Calu3 (cell line): Measurements from ENCODE around the gene SPINK2. TPM values are rescaled to one million over a fixed set of nuclear protein-coding genes. Genes with fewer than 3 reads are reported as not detected.

Experiments
- BruUV-seq: library from RNA; stranded (reverse); fragments of 400-500 nt; replicated peaks from 2 replicates; lab custom pipeline; 2021; lab: Mats Ljungman, UMichigan
- CTCF ChIA-PET: fragments of 300-600 bp; sonication (Branson Sonifier 250); formaldehyde crosslinking; loops from one replicate; lab custom pipeline; 2022; ENCODE audit warnings: antibody characterized with exemption; lab: Charles Lee
- DNase-seq: peaks from one replicate; pipeline ENCODE4 v3.0.0; 2022
- H3K27ac Mint-ChIP-seq: one replicate; pipeline ENCODE4 v1.8.0; 2022; ENCODE audit warnings: mixed read lengths; ENCODE audit not compliant: unreplicated experiment
- H3K27me3 Mint-ChIP-seq: one replicate; pipeline ENCODE4 v1.8.0; 2022; ENCODE audit warnings: mixed read lengths; ENCODE audit not compliant: unreplicated experiment
- H3K36me3 Mint-ChIP-seq: one replicate; pipeline ENCODE4 v1.8.0; 2022; ENCODE audit warnings: mild to moderate bottlenecking, moderate library complexity, mixed read lengths; ENCODE audit not compliant: insufficient read depth, unreplicated experiment
- H3K4me1 Mint-ChIP-seq: one replicate; pipeline ENCODE4 v1.8.0; 2022; ENCODE audit warnings: mild to moderate bottlenecking, low read depth, mixed read lengths; ENCODE audit not compliant: unreplicated experiment
- H3K4me3 Mint-ChIP-seq: one replicate; pipeline ENCODE4 v1.8.0; 2022; ENCODE audit warnings: mild to moderate bottlenecking, low read depth, moderate library complexity, mixed read lengths; ENCODE audit not compliant: unreplicated experiment
- H3K9me3 Mint-ChIP-seq: one replicate; pipeline ENCODE4 v1.8.0; 2022; ENCODE audit warnings: low read depth, mixed read lengths; ENCODE audit not compliant: unreplicated experiment
- CTCF ChIP-seq: fragments of 200-600 bp; IDR thresholded peaks from one replicate; pipeline ENCODE4 v1.8.0; 2022; ENCODE audit warnings: antibody characterized with exemption; ENCODE audit not compliant: unreplicated experiment
- intact Hi-C: fragments of 100-400 bp; cut with micrococcal nuclease; formaldehyde crosslinking; loops from one replicate; pipeline ENCODE4 v1.10.0; 2022; ENCODE audit not compliant: unreplicated experiment
- total RNA-seq: library from RNA; stranded (reverse); gene quantifications from 2 replicates; pipeline ENCODE4 v1.2.3, GENCODE V29; 2022

The SPINK2 gene
- total RNA-seq, 1 experiment from 2014 or later: not detected

- BruUV-seq: no TSS peak
- CTCF ChIA-PET: interaction anchor here (0.8 to 1.7 kb wide), 8 partner anchors 37 to 224 kb away, joined by 3 to 10 read pairs (median 4); no protein-coding TSS in a partner anchor
- no peak for TF ChIP-seq CTCF
- H3K4me1 Mint-ChIP-seq: no peaks in the 10 kb centered on the region
- H3K4me3 Mint-ChIP-seq: peak overlapping the region; percentile 91
- peaks cover 4% of the 10 kb centered on the region for H3K36me3 Mint-ChIP-seq
- DNase-seq: no peak
- no peaks in the 10 kb centered on the region for H3K9me3 Mint-ChIP-seq
- intact Hi-C loops: no loop called here
- peak overlapping the region; percentile 85 for H3K27ac Mint-ChIP-seq
- no peaks in the 10 kb centered on the region for H3K27me3 Mint-ChIP-seq
Measured at GRCh38 chr4:56799161-56799759, 22.2 kb downstream of the SPINK2 start.

- intact Hi-C loops: no loop called here
- CTCF ChIA-PET: no interaction called here
- H3K27ac Mint-ChIP-seq: no peak overlapping the region
- H3K27me3 Mint-ChIP-seq: no peaks in the 10 kb centered on the region
- BruUV-seq: no TSS peak
- no peaks in the 10 kb centered on the region for H3K9me3 Mint-ChIP-seq
- TF ChIP-seq CTCF: no peak
- H3K4me3 Mint-ChIP-seq: no peak overlapping the region
- no peak for DNase-seq
- H3K36me3 Mint-ChIP-seq: peaks cover 4% of the 10 kb centered on the region
- H3K4me1 Mint-ChIP-seq: no peaks in the 10 kb centered on the region
Measured at GRCh38 chr4:56796211-56796610, 25.3 kb downstream of the SPINK2 start.

- no peaks in the 10 kb centered on the region for H3K27me3 Mint-ChIP-seq
- no peak for DNase-seq
- H3K27ac Mint-ChIP-seq: no peak overlapping the region
- H3K36me3 Mint-ChIP-seq: no peaks in the 10 kb centered on the region
- H3K9me3 Mint-ChIP-seq: no peaks in the 10 kb centered on the region
- BruUV-seq: no TSS peak
- intact Hi-C loops: no loop called here
- no peak overlapping the region for H3K4me3 Mint-ChIP-seq
- CTCF ChIA-PET: no interaction called here
- H3K4me1 Mint-ChIP-seq: no peaks in the 10 kb centered on the region
- TF ChIP-seq CTCF: no peak
Measured at GRCh38 chr4:56791316-56791715, 30.2 kb downstream of the SPINK2 start.

GRCh38 chr4:56790691-56791091 lies 30.8 kb downstream of the SPINK2 start:
- CTCF ChIA-PET: interaction anchor here (0.7 kb wide), 1 partner anchor 24 kb away, joined by 6 read pairs; no protein-coding TSS in a partner anchor
- H3K36me3 Mint-ChIP-seq: no peaks in the 10 kb centered on the region
- H3K4me1 Mint-ChIP-seq: no peaks in the 10 kb centered on the region
- no peak for DNase-seq
- BruUV-seq: no TSS peak
- no peaks in the 10 kb centered on the region for H3K27me3 Mint-ChIP-seq
- H3K27ac Mint-ChIP-seq: no peak overlapping the region
- H3K4me3 Mint-ChIP-seq: no peak overlapping the region
- intact Hi-C loops: no loop called here
- TF ChIP-seq CTCF: no peak
- no peaks in the 10 kb centered on the region for H3K9me3 Mint-ChIP-seq
